GM12872 (cell line): ENCODE measurements around the gene TFG.

Experiments used
- CTCF ChIP-seq: IDR thresholded peaks from 3 replicates; pipeline ENCODE4 v1.5.1; 2011; ENCODE audit warnings: low read depth, mild to moderate bottlenecking, low read length, moderate library complexity; ENCODE audit not compliant: insufficient read depth

Gene TFG

DNA sequence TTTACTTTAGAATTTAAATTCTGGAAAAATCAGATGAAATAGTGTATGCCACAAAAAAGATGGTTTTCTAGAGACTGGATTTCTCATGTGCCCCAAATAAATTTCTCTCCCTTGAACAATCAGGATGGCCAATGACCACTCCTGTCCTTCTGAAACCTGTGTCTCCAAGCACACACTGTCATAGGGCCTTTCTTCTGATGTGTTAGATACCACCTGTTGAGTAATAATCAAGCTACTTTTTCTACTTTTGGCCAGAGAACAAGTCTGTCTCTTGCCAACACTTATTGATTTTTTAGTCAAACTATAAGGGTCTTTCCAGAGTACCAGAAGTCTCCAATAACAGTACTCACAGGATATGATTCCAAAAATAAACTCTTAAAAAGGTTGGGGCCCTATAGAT is 16.1 kb upstream of the TFG start:
- no peak for TF ChIP-seq CTCF

DNA sequence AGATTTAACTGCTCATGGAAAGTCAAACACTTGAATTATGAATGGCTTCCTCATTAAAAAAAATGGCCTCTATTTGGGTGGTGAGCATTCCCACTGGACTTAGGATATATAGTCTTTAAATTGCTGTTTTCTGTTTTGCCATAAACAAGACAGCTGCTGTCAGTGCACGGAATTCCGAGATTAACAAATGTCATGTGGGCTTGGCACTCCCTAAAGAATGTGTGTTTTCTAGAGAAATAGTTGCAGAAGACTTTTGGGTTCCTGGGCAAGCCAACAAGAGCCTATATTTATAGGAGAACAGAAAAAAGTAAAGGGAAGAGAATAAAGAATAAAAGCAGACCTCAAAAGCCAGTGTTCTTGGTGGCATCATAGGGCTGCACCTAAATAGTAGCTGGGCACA is 13.6 kb upstream of the TFG start:
- TF ChIP-seq CTCF = no peak

GRCh38 chr3:100696161-100696560 is 13.1 kb upstream of the TFG start:
- TF ChIP-seq CTCF = no peak

DNA sequence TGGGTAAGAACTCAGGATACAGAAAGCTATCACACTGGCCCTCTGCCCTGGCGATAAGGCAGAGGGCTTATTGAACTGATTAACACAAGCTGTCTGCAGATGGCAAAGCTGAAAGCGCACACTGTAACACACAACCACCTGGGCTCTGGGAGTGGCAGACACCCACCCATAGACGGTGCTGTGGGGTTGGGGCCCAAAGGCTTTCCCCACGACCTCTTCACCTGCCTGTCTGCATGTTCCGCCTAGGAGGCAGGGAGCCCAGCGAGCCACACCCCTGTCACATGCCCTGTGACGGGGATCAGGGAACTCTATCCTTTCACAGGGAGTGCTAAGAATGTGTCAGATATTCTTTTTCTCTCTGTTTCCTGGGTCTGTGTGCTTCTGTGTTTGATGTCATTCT is 12.1 kb upstream of the TFG start:
- TF ChIP-seq CTCF = no peak

DNA sequence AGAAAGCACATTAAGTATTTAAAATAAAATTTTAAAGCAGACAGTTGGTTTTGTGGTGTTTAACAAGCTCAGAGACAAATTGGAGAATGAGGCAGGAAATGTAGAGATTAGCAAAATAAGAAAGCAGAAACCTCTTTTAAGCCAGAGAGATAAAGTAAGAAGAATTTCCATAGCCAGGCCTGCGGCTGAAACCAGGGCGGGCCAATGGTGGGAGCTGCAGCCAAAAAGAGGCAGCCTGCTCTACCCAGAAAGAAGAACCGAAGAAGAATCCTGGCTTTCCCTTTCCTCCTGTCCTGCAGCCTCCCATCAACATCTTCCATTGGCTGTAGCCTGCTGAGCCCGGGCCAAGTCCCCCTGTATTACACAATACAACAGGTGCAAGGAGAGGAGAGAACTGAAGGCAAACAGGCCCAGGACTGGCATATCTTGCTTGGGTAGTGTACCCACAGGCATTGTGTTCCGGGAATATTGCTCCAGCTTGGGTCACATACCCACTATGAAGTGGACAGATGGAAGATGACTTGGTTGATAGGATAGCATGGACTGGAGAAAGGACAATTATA is 11.5 kb upstream of the TFG start:
- TF ChIP-seq CTCF = no peak

DNA sequence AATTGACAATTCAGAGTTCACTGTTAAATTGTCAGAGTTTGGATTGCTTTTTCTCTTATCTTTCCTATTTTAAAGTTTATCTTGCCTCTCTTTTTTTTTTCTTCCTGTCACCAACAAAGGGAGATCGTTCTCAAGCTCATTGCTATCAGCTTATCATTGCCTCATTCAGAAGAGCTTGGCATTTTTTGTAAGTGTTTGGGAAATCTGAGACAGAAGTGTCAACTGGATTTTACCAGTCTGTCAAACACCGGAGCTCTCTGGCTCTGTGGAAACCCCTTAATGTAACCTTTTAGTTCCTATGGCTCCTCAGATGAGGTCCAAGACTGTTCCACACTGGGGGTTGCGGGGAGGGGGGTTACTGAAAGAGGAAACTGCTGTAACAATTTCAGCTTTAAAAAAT is 10.6 kb upstream of the TFG start:
- no peak for TF ChIP-seq CTCF

DNA sequence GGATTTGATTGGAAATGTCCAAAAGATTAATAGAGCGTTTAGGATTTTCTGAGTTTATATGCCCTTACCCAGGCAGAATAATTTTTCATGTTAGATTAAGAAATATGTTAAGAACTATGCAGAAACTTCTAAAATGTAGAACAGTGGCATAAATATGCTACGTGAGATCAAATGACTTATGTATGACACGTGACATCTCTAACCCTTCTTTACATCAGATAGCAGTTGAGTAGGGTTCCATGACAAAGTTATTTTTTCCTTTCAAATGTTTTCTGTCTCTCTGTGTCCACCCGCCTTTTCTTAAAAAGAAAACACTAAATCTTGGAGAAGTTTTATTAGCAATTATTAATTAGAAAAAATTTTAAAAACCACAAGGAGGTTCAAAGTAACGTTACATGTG is 8.6 kb upstream of the TFG start:
- TF ChIP-seq CTCF = no peak
